NOMO-1 treated with dmso at 0.1 percent for 144 hours (cell line): Measurements from ENCODE around the gene UVSSA.
A peak's percentile ranks its signal among the peaks of the same experiment; 100 is the strongest.
"Not testable (repeated sequence)": the region's sequence is repeated elsewhere in the genome, so short reads cannot be mapped to it uniquely, and the experiment has no call there.

Experiments used
- DNase-seq: peaks from one replicate; lab custom pipeline; 2025; ENCODE audit not compliant: unreplicated experiment; lab: John Stamatoyannopoulos, UW

Gene UVSSA

GRCh38 chr4:1316537-1317168 is 30.4 kb upstream of the UVSSA start:
- no peak for DNase-seq

GRCh38 chr4:1317177-1318045 is 29.6 kb upstream of the UVSSA start:
- DNase-seq = no peak

GRCh38 chr4:1318046-1318375 is 29.0 kb upstream of the UVSSA start:
- no peak for DNase-seq

GRCh38 chr4:1318488-1319213 is 28.4 kb upstream of the UVSSA start:
- DNase-seq = no peak

DNA sequence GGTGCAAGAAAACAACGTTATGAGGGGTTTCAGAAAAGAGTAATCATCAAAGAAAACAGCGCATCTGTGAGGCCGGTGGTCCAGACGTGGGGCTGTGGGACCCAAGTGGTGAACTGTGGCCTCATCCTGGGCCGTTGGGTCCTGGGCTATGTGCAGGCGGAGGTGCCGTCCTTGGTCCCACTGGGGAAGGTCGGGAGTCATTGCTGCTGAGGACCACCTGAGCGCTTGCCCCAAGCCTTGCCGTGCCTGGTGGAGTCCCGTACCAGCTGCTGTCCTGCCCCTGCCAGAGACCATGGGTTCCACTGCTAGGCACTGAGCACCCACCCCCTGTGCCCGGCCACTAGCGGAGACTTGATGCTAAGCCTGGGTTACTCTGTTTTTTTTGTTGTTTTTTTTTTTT is 25.5 kb upstream of the UVSSA start:
- no peak for DNase-seq

- DNase-seq = no peak
Measured at GRCh38 chr4:1321946-1322650, 24.9 kb upstream of the UVSSA start.

- no peak for DNase-seq
Measured at GRCh38 chr4:1323280-1323634, 23.8 kb upstream of the UVSSA start.

DNA sequence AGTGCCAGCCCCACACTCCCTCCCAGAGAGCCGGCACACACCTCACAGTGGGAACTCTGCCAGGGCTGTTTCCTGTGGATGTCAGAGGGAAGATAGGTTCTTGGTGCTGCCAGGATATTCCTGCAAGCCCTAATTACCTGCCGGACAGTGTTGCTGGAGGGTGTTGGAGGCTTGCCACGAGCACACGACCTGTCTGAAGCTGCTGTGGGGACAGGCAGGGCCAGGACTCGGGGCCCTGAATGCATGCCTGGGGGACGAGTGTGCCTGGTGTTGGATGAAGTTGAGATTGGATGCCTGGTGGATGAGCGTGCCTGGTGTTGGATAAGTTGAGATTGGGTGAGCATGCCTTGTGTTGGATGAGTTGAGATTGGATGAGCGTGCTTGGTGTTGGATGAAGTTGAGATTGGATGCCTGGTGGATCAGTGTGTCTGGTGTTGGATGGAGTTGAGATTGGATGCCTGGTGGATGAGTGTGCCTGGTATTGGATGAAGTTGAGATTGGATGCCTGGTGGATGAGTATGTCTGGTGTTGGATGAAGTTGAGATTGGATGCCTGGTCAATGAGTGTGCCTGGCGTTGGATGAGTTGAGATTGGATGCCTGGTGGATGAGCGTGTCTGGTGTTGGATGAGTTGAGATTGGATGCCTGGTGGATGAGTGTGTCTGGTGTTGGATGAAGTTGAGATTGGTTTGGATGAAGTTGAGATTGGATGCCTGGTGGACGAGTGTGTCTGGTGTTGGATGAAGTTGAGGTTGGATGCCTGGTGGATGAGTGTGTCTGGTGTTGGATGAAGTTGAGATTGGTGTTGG is 23.2 kb upstream of the UVSSA start:
- DNase-seq = no peak

GRCh38 chr4:1324443-1325175 is 22.4 kb upstream of the UVSSA start:
- DNase-seq = not testable (repeated sequence)

DNA sequence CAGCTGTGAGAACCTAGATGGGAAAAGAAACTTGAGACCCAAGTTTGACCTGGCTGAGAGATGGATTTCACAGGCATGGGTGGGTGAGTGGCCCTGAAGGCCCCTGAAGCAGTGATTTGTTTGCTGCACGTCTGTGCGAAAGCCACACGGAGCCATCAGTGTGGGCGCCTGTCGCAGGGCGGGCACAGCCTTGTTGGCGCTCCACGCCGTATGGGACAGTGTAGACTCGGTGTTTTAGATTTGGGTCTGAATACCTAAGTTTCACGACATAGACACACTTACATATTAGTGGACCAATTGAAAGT is 21.9 kb upstream of the UVSSA start:
- no peak for DNase-seq

GRCh38 chr4:1325681-1326635 is 21.1 kb upstream of the UVSSA start:
- DNase-seq = no peak

DNA sequence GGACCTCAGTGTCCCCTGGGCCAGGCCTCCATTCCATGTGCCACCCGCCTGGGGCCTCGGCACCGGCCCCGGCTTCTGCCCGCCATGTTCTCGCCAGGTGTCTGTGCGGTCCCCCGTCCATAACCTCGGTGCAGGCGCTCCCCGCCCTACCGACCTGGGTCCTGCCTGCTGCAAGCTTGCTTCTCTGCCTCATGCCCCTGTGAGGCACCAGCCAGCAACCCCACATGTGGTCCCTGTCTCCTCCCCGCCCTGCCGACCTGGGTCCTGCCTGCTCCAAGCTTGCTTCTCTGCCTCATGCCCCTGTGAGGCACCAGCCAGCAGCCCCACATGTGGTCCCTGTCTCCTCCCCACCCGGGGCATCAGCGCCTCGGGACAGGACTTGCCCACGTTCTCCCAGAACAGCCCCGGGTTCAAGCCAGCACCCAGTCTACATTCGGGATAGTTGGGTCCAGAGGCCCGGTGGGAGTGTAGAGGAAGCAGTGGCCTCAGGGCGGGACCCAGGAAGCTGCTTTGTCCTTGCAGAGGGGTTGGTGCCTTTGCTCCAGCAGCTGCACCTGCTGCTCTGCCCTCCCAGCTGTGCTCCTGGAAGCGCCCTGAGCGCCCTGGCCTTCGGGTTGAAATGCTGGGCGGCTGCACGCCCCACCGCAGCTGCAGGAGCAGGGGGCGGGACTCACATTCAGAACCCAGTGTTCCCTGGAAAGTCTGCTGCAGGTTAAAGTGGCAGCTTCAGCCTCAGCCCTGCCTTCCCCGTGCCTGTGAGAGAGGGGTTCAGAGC is 20.1 kb upstream of the UVSSA start:
- no peak for DNase-seq

DNA sequence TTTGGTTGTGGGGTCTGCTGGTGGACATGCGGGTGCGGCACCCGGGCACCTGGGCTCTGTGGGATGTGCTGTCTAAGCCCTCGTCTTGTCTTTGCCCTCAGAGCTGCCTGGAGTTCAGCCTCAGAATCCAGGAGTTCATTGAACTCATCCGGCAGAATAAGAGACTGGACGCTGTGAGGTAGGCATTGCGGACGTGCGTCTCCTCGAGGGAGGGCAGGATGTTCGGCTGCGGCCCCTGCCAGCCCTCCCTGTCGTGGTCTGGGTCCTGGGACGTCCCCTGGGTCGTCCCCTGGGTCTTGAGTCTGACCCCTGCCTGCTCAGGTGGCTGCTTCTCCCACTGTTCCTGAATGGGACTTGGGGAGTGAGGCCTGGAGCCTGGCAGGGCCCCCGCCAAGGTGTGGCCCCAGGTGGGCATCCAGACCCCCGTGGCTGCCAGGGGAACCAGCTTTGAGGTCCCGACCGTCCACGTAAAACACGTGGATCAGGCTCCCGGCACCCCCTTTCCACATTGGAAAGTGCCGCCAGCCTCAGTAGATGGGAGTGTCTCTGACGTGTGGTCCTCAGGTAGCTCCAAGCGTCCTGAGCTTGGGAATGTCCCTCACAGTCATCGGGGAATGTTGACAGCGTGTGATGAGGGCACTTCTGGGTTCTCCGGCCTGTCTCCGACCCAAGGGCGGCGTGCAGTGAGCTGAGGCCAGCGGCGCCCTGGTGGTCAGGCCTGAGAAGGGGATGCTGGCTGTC is 19.3 kb upstream of the UVSSA start:
- no peak for DNase-seq

DNA sequence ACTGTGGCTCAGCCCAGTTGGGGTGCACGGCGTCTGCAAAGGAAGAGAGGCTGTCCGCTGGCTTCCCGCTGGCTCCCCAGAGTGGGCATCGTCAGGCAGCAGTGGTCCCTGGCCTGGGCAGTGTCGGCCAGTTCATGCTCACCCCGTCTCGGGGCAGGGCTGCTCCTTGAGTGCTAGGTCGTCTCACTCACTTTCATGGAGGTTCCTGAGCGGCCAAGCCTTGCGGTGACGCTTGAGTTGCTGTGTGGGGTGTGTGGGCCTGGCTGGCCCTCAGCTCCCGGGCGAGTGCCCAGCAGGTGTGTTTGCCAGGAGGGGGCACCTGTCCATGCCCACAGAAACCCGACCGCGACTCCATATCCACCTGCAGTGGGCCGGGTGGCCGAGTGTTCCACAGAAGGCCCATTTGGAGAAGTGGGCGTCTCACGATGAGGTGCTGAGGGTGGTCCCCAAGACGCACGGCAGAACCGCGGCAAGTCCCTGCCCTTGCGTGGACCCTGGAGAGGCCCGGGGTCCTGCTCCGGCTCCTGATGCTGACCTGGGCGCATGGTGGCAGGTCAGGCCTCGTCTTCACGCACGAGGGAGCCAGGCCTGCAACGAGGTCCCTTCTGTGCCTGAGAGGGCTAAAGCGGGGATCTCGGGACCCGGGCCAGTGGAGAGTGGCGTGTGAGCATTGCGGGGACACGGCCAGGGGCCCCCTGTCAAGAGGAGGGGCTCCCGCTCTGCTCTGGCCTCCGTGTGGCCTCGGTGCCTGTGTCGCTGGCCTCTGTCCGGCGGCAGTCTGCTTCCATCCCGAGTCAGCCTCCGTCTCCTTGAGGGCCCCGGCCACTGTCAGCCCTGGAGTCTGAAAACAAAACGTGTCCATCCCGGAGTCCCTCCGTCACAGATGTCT is 18.5 kb upstream of the UVSSA start:
- no peak for DNase-seq

GRCh38 chr4:1329408-1330371 is 17.3 kb upstream of the UVSSA start:
- DNase-seq = peak; percentile 32
